Measurements from ENCODE around the gene NGEF. TPM values are rescaled to one million over a fixed set of nuclear protein-coding genes. Genes with fewer than 3 reads are reported as not detected.

The NGEF gene
- total RNA-seq, 4 donors from 2014 or later: 4.0 to 16.5 (median 6.2) TPM

GRCh38 chr2:232870766-232871371 lies 142.2 kb downstream of the NGEF start:
- intact Hi-C loops (cut with DNase I): no loop called here
- H3K4me1 ChIP-seq: peaks cover 5 to 18% (median 6%) of the 10 kb centered on the region in 3 donors
- 77 to 83% methylated on average over 12 to 15 of the region's 17 CpGs for WGBS, 2 donors
- no peak overlapping the region for H3K27ac ChIP-seq
- H3K36me3 ChIP-seq: no peaks in the 10 kb centered on the region
- H3K9me3 ChIP-seq: no peaks in the 10 kb centered on the region
- H3K4me3 ChIP-seq: no peak overlapping the region
- DNase-seq: no peak
- H3K27me3 ChIP-seq: peaks cover 0 to 15% (median 0%) of the 10 kb centered on the region in 4 donors
- TF ChIP-seq CTCF (IDR thresholded peaks at IDR 0.05) (no peak), POLR2A (IDR thresholded peaks at IDR 0.05) (no peak)

- intact Hi-C loops (cut with DNase I): no loop called here
- H3K27ac ChIP-seq: no peak within 1 kb of the TSS
- no peak within 1 kb of the TSS for H3K4me3 ChIP-seq
These were observed 142.9 kb downstream of the NGEF start, which contains the start of gene SNORC for GRCh38 chr2:232870018-232870765. Gene SNORC, plus strand, starts transcription at chr2:232870264. Its CDS starts 78 bp downstream, at chr2:232870342.

GRCh38 chr2:232869138-232870017 lies 143.7 kb downstream of the NGEF start:
- Histone ChIP-seq H3K27ac (no peak overlapping the region), H3K27me3 (peaks cover 0 to 1% (median 0%) of the 10 kb centered on the region in 4 donors), H3K4me1 (peaks cover 0 to 9% (median 0%) of the 10 kb centered on the region in 3 donors), H3K9me3 (no peaks in the 10 kb centered on the region), H3K36me3 (no peaks in the 10 kb centered on the region), H3K4me3 (no peak overlapping the region)
- DNase-seq: no peak
- 68 to 81% methylated on average over 13 to 15 of the region's 15 CpGs for WGBS, 2 donors
- TF ChIP-seq POLR2A (IDR thresholded peaks at IDR 0.05): no peak
- no peak for TF ChIP-seq CTCF (IDR thresholded peaks at IDR 0.05)
- intact Hi-C loops (cut with DNase I): no loop called here

More at GRCh38 chr2:232870018-232870765, 142.9 kb downstream of the NGEF start, which contains the start of gene SNORC:
- TF ChIP-seq POLR2A (IDR thresholded peaks at IDR 0.05): no peak
- TF ChIP-seq CTCF (IDR thresholded peaks at IDR 0.05): no peak
- Histone ChIP-seq H3K36me3 (no peaks in the 10 kb centered on the region), H3K27me3 (peaks cover 0 to 8% (median 0%) of the 10 kb centered on the region in 4 donors), H3K9me3 (no peaks in the 10 kb centered on the region), H3K4me1 (peaks cover 0 to 12% (median 0%) of the 10 kb centered on the region in 3 donors)
- DNase-seq: no peak
- WGBS, 2 donors: 88% methylated on average over 15 to 17 of the region's 21 CpGs

GRCh38 chr2:232866104-232866503 lies 147.0 kb downstream of the NGEF start:
- TF ChIP-seq CTCF (IDR thresholded peaks at IDR 0.05): no peak
- TF ChIP-seq POLR2A (IDR thresholded peaks at IDR 0.05): no peak
- Histone ChIP-seq H3K4me3 (no peak overlapping the region), H3K9me3 (no peaks in the 10 kb centered on the region), H3K27me3 (no peaks in the 10 kb centered on the region), H3K4me1 (peaks cover 0 to 4% (median 0%) of the 10 kb centered on the region in 3 donors), H3K36me3 (peaks cover 0 to 9% (median 0%) of the 10 kb centered on the region in 3 donors), H3K27ac (no peak overlapping the region)
- WGBS, 2 donors: 66 to 69% methylated on average over 4 of the region's 4 CpGs
- intact Hi-C loops (cut with DNase I): no loop called here
- DNase-seq: no peak
